HEK293T (cell line): ENCODE measurements around the gene S100A3.

Source experiments
- CTCF ChIA-PET: fragments of 350-600 bp; formaldehyde crosslinking; extraction: SDS; loops from one replicate; lab custom pipeline; 2021; ENCODE audit warnings: antibody characterized with exemption, inconsistent platforms; lab: Yijun Ruan, JAX
- POLR2A ChIA-PET: fragments of 350-600 bp; formaldehyde crosslinking; extraction: SDS; loops from one replicate; lab custom pipeline; 2020; ENCODE audit warnings: antibody characterized with exemption, inconsistent platforms; lab: Yijun Ruan, JAX
- DNase-seq: peaks from one replicate; pipeline ENCODE4 v3.0.0; 2012; ENCODE audit warnings: mixed read lengths; ENCODE audit errors: extremely low spot score
- ARNT ChIP-seq: fragments of 450-650 bp; IDR thresholded peaks from 2 replicates; pipeline ENCODE4 v1.6.1; 2017; ENCODE audit warnings: mild to moderate bottlenecking
- BHLHE40 ChIP-seq: fragments of 450-650 bp; IDR thresholded peaks from 2 replicates; pipeline ENCODE4 v1.6.1; 2016; ENCODE audit warnings: mild to moderate bottlenecking, moderate library complexity, borderline replicate concordance
- CTBP1 ChIP-seq: fragments of 450-650 bp; IDR thresholded peaks from 2 replicates; pipeline ENCODE4 v1.6.1; 2016; ENCODE audit warnings: borderline replicate concordance
- ELF4 ChIP-seq: fragments of 450-650 bp; IDR thresholded peaks from 2 replicates; pipeline ENCODE4 v1.6.1; 2017; ENCODE audit warnings: antibody characterized with exemption
- FOXA1 ChIP-seq: fragments of 450-650 bp; IDR thresholded peaks from 2 replicates; pipeline ENCODE4 v1.6.1; 2016; ENCODE audit warnings: mild to moderate bottlenecking
- FOXK2 ChIP-seq: fragments of 450-650 bp; IDR thresholded peaks from 2 replicates; pipeline ENCODE4 v1.6.1; 2016; ENCODE audit warnings: mild to moderate bottlenecking
- FOXM1 ChIP-seq: fragments of 450-650 bp; IDR thresholded peaks from 2 replicates; pipeline ENCODE4 v1.6.1; 2017; ENCODE audit warnings: mild to moderate bottlenecking, borderline replicate concordance
- HDGF ChIP-seq: fragments of 450-650 bp; IDR thresholded peaks from 2 replicates; pipeline ENCODE4 v1.6.1; 2017; ENCODE audit warnings: antibody characterized with exemption, borderline replicate concordance
- L3MBTL2 ChIP-seq: fragments of 450-650 bp; conservative IDR thresholded peaks from 2 replicates; pipeline ENCODE4 v1.6.1; 2016; ENCODE audit warnings: mild to moderate bottlenecking
- LEF1 ChIP-seq: fragments of 450-650 bp; IDR thresholded peaks from 2 replicates; pipeline ENCODE4 v1.6.1; 2017; ENCODE audit warnings: mild to moderate bottlenecking, borderline replicate concordance
- NFRKB ChIP-seq: fragments of 450-650 bp; IDR thresholded peaks from 2 replicates; pipeline ENCODE4 v1.6.1; 2016; ENCODE audit warnings: mild to moderate bottlenecking, moderate library complexity
- SP1 ChIP-seq: fragments of 450-650 bp; IDR thresholded peaks from 2 replicates; pipeline ENCODE4 v1.6.1; 2017
- SUZ12 ChIP-seq: fragments of 450-650 bp; IDR thresholded peaks from 2 replicates; pipeline ENCODE4 v1.6.1; 2016; ENCODE audit warnings: mild to moderate bottlenecking
- TARDBP ChIP-seq: fragments of 450-650 bp; IDR thresholded peaks from 2 replicates; pipeline ENCODE4 v1.6.1; 2016
- ZNF384 ChIP-seq: fragments of 450-650 bp; IDR thresholded peaks from 2 replicates; pipeline ENCODE4 v1.6.1; 2016
- TF ChIP-seq, protein P1 (sequence below): fragments of 450-650 bp; IDR thresholded peaks from 2 replicates; pipeline ENCODE4 v1.6.1; 2016

S100A3 gene

GRCh38 chr1:153561466-153561985, 12.5 kb upstream of the S100A3 start:
- DNase-seq: no peak
- CTCF ChIA-PET: interaction anchor here (1.0 kb wide), 1 partner anchor 66 kb away, joined by 4 read pairs; the partner anchor contains the start of gene S100A13
- POLR2A ChIA-PET: interaction anchor here (0.7 to 1.6 kb wide), 4 partner anchors 9 to 17 kb away, joined by 3 to 4 read pairs (median 3); no protein-coding TSS in a partner anchor
- TF ChIP-seq NFRKB: no peak
- no peak for TF ChIP-seq LEF1
- TF ChIP-seq SUZ12: no peak
- no peak for TF ChIP-seq FOXA1
- TF ChIP-seq CTBP1: no peak
- TF ChIP-seq BHLHE40: no peak
- TF ChIP-seq L3MBTL2: no peak
- no peak for TF ChIP-seq ZNF384
- TF ChIP-seq FOXM1: no peak

- ChIA-PET POLR2A (interaction anchor here (0.7 to 1.1 kb wide), 2 partner anchors 8 to 9 kb away, joined by 3 read pairs; no protein-coding TSS in a partner anchor), CTCF (interaction anchor here (1.0 kb wide), 1 partner anchor 66 kb away, joined by 4 read pairs; the partner anchor contains the start of gene S100A13)
- no peak for DNase-seq
- TF ChIP-seq ELF4 (no peak), FOXM1 (no peak), CTBP1 (no peak), HDGF (no peak), FOXA1 (no peak), NFRKB (no peak), TARDBP (no peak), BHLHE40 (no peak), ZNF384 (no peak), ARNT (no peak), L3MBTL2 (no peak), LEF1 (no peak), FOXK2 (no peak), SP1 (no peak), SUZ12 (no peak)
- TF ChIP-seq, protein P1, sequence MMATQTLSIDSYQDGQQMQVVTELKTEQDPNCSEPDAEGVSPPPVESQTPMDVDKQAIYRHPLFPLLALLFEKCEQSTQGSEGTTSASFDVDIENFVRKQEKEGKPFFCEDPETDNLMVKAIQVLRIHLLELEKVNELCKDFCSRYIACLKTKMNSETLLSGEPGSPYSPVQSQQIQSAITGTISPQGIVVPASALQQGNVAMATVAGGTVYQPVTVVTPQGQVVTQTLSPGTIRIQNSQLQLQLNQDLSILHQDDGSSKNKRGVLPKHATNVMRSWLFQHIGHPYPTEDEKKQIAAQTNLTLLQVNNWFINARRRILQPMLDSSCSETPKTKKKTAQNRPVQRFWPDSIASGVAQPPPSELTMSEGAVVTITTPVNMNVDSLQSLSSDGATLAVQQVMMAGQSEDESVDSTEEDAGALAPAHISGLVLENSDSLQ: no peak
Measured at GRCh38 chr1:153560771-153561465, 11.9 kb upstream of the S100A3 start.

GRCh38 chr1:153560241-153560640, 11.2 kb upstream of the S100A3 start:
- ChIA-PET POLR2A (no interaction called here), CTCF (interaction anchor here (1.2 kb wide), 1 partner anchor 8 kb away, joined by 3 read pairs; no protein-coding TSS in a partner anchor)
- DNase-seq: no peak
- no peak for TF ChIP-seq SP1
- TF ChIP-seq LEF1: no peak
- TF ChIP-seq, protein P1: no peak
- TF ChIP-seq FOXM1: no peak
- no peak for TF ChIP-seq FOXA1
- no peak for TF ChIP-seq SUZ12
- no peak for TF ChIP-seq ZNF384
- TF ChIP-seq L3MBTL2: no peak
- no peak for TF ChIP-seq NFRKB

DNA sequence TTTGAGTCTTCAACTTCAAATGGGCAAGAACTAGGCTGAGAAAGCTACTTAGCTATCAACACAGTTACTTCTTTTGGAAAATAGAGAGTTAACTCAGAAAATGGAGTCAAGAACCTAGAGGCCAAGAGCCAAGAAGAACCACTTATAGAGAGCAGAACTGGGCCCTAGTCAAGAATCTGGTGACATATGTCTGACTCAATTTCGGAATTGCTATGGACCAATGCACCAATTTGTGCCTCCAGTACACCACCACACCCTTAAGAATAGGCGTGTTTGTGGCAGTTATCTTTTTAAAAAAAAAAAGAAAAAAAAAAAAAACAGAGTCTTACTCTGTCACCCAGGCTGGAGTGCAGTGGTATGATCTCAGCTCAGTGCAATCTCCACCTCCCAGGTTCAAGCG, 8.8 kb upstream of the S100A3 start:
- POLR2A ChIA-PET: interaction anchor here (1.1 kb wide), 1 partner anchor 76 kb away, joined by 4 read pairs; no protein-coding TSS in a partner anchor
- no peak for TF ChIP-seq ELF4
- no peak for TF ChIP-seq FOXK2
- no peak for TF ChIP-seq FOXM1
- no peak for TF ChIP-seq HDGF
- TF ChIP-seq FOXA1: no peak
- TF ChIP-seq, protein P1: no peak
- TF ChIP-seq BHLHE40: no peak
- TF ChIP-seq L3MBTL2: no peak
- no peak for TF ChIP-seq LEF1
- no peak for TF ChIP-seq CTBP1
- no peak for TF ChIP-seq ARNT
- TF ChIP-seq TARDBP: no peak
- TF ChIP-seq SUZ12: no peak
- no peak for TF ChIP-seq NFRKB
- no peak for TF ChIP-seq SP1
- TF ChIP-seq ZNF384: no peak
- DNase-seq: no peak
- CTCF ChIA-PET: no interaction called here

GRCh38 chr1:153556348-153556747, 7.3 kb upstream of the S100A3 start:
- no peak for DNase-seq
- ChIA-PET POLR2A (no interaction called here), CTCF (no interaction called here)
- no peak for TF ChIP-seq ELF4
- no peak for TF ChIP-seq FOXM1
- TF ChIP-seq SUZ12: no peak
- no peak for TF ChIP-seq ARNT
- no peak for TF ChIP-seq L3MBTL2

DNA sequence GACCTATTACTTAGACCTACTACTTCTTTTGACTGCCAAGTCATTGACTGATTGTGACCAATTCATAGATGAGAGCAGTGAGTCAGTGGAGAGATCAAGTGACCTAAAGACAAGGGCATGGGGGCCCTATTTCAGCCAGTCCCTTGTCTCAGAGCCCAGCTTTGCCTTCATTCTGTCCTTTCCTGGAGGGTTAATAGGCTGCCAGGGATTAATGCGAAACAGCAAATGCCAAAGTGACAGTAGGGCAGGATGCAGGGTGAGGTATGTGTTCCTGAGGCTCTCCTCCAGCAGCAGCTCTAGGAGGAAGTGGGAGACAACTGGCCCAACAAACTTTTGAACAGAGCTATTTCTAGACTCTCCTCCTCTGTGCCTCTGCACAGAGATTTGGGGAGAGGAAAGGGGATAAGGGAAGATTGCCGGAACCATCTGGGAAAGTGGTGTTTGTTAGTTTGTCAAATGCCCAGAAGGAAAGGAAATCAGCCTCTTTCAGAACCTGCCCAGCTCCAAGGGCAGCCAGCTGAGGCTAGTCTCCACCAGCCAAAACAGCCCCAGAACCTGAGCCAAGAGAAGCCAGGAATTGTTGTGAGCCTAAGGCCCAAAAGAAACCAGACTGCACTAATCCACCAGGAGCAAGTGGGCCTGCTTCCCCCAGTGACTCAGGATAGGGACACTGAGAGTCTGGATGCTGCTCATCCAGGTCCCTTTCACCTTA, 4.9 kb upstream of the S100A3 start:
- CTCF ChIA-PET: interaction anchor here (1.1 to 1.3 kb wide), 2 partner anchors 14 to 43 kb away, joined by 3 read pairs; no protein-coding TSS in a partner anchor
- DNase-seq: no peak

More for the DNA sequence above, 4.9 kb upstream of the S100A3 start:
- TF ChIP-seq FOXK2: no peak
- TF ChIP-seq SP1: no peak
- no peak for TF ChIP-seq ZNF384
- no peak for TF ChIP-seq CTBP1
- TF ChIP-seq, protein P1: no peak
- TF ChIP-seq FOXM1: no peak
- TF ChIP-seq ARNT: no peak
- no peak for TF ChIP-seq L3MBTL2
- TF ChIP-seq FOXA1: no peak
- TF ChIP-seq HDGF: no peak
- POLR2A ChIA-PET: interaction anchor here (2.0 kb wide), 1 partner anchor 12 kb away, joined by 5 read pairs; the partner anchor contains the start of gene S100A2
